ENCODE measurements around the gene MROH2A. TPM values are rescaled to one million over a fixed set of nuclear protein-coding genes. Genes with fewer than 3 reads are reported as not detected.

Gene MROH2A
- total and polyA plus RNA-seq, 9 of the 15 experiments (the other 6 are each of a cell fraction or from before 2014, with no cell fraction given): 0.03 TPM; not detected in 8

DNA sequence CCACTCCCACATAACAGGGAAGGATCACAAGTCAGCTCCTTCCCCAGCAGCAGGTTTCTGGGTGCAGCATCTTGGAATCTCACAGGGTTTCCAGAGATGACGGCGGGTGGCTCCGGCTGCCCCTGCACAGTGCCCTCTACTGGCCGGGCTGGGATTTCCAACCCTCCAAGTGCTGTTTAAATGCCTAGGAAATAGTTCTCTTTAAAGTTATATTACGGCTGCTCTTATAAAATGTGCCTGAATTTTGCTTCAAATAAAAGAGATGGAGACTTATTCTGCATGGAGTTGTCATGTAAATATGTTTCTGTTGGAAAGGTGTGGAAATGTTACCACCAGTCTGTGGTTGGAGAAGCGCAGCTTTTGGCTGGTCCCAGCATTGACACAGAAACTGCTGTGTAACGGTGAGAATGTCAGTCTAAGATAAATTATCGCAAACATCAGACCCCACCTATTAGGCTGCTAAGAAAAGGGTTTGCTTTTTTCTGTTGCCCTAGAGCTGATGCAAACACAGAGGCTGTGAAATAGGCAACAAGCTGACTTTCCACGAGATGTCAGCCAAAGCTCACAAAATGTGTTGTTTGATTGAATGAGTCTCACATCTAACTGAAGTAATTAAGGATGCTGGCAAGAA lies 79.5 kb downstream of the MROH2A start (continued):
- no peak for TF ChIP-seq ZHX1 (conservative IDR thresholded peaks at IDR 0.05; ENCODE audit: low read length)
- TF ChIP-seq KHSRP (IDR thresholded peaks at IDR 0.05): no peak
- TF ChIP-seq, protein P1, sequence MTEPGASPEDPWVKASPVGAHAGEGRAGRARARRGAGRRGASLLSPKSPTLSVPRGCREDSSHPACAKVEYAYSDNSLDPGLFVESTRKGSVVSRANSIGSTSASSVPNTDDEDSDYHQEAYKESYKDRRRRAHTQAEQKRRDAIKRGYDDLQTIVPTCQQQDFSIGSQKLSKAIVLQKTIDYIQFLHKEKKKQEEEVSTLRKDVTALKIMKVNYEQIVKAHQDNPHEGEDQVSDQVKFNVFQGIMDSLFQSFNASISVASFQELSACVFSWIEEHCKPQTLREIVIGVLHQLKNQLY (CRISPR knock-in tag; conservative IDR thresholded peaks at IDR 0.05): no peak
- TF ChIP-seq ETS2 (tag; IDR thresholded peaks at IDR 0.05; ENCODE audit: borderline replicate concordance, poor library complexity, severe bottlenecking): no peak
- no peak for TF ChIP-seq PYGO2 (tag; IDR thresholded peaks at IDR 0.05)
- no peak for TF ChIP-seq FOXK1 (CRISPR knock-in tag; IDR thresholded peaks at IDR 0.05; ENCODE audit: borderline replicate concordance)
- TF ChIP-seq IRF9 (tag; IDR thresholded peaks at IDR 0.05): no peak
- TF ChIP-seq, protein P2, sequence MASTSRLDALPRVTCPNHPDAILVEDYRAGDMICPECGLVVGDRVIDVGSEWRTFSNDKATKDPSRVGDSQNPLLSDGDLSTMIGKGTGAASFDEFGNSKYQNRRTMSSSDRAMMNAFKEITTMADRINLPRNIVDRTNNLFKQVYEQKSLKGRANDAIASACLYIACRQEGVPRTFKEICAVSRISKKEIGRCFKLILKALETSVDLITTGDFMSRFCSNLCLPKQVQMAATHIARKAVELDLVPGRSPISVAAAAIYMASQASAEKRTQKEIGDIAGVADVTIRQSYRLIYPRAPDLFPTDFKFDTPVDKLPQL (IDR thresholded peaks at IDR 0.05; ENCODE audit: extremely low read depth, insufficient read length): no peak
- TF ChIP-seq CTCFL (IDR thresholded peaks at IDR 0.05; ENCODE audit: borderline replicate concordance, insufficient read depth, low read depth, low read length, poor library complexity, severe bottlenecking): peak; percentile 40
- no peak for TF ChIP-seq BCOR (IDR thresholded peaks at IDR 0.05)
- TF ChIP-seq ZMIZ1 (IDR thresholded peaks at IDR 0.05; ENCODE audit: low read depth in 2 of 2, low read length in 2 of 2): no peak
- TF ChIP-seq CBX1 (IDR thresholded peaks at IDR 0.05; ENCODE audit: low read depth): no peak
- TF ChIP-seq ZNF384 (IDR thresholded peaks at IDR 0.05; ENCODE audit: low read depth, low read length): peak; percentile 27; the same call in 1 of the 2 replicates
